Heart right ventricle (tissue), 16 donors: ENCODE results near the gene NPR3. TPM values are rescaled to one million over a fixed set of nuclear protein-coding genes. Genes with fewer than 3 reads are reported as not detected.
A peak's percentile ranks its signal among the peaks of the same experiment; 100 is the strongest.

Experiments used
- ATAC-seq, 8 donors: fragments of 200-7000 bp; cut with Tn5 transposase; one replicate each; pipeline ENCODE4 v1.9.1; 2020; ENCODE audit warnings: mild to moderate bottlenecking in 8 of 8, moderate library complexity in 8 of 8, moderate number of reproducible peaks in 1 of 8
- DNase-seq, 2 donors: peaks; one replicate each; pipeline ENCODE4 v3.0.0-alpha.2; 2020
- H3K27ac ChIP-seq, 10 donors: fragments of 200-600 bp; sonication (generic) in 2 of 10; one replicate each; pipeline versions ENCODE4 v1.5.0 to v1.8.0; 2020 to 2022; ENCODE audit warnings: mild to moderate bottlenecking in 3 of 10
- H3K27me3 ChIP-seq, 7 donors: fragments of 200-600 bp; one replicate each; pipeline ENCODE4 v1.8.0; 2021 to 2022; ENCODE audit warnings: mild to moderate bottlenecking in 2 of 7
- H3K36me3 ChIP-seq, 9 donors: fragments of 200-600 bp; sonication (generic) in 1 of 9; one replicate each; pipeline versions ENCODE4 v1.5.0 to v1.8.0; 2020 to 2022; ENCODE audit warnings: mild to moderate bottlenecking in 2 of 9
- H3K4me1 ChIP-seq, 9 donors: fragments of 200-600 bp; sonication (generic) in 1 of 9; one replicate each; pipeline versions ENCODE4 v1.5.0 to v1.8.0; 2020 to 2022; ENCODE audit warnings: mild to moderate bottlenecking in 4 of 9
- H3K4me3 ChIP-seq, 10 donors: fragments of 200-600 bp; sonication (generic) in 2 of 10; one replicate each; pipeline versions ENCODE4 v1.5.0 to v1.8.0; 2020 to 2022; ENCODE audit warnings: mild to moderate bottlenecking in 7 of 10, moderate library complexity in 2 of 10
- H3K9me3 ChIP-seq, 11 donors: fragments of 200-600 bp in 10 of 11; sonication (generic) in 2 of 11; one replicate each; pipeline versions ENCODE4 v1.5.0 to v1.8.0; 2013 to 2022; ENCODE audit warnings: mild to moderate bottlenecking in 2 of 11, control low read depth in 1 of 11, moderate library complexity in 1 of 11
- WGBS, 2 donors: extraction: QIAGEN DNeasy Blood & Tissue Kit; methylation state at CpG; one replicate each; pipeline ENCODE4 v1.1.7; 2013; ENCODE audit warnings: inconsistent platforms in 1 of 2; 5-methylcytosine and 5-hydroxymethylcytosine counted together
- intact Hi-C, 10 donors: fragments of 100-400 bp; cut with DNase I; formaldehyde crosslinking; loops; one replicate each; pipeline versions ENCODE4 v1.11.1 to v1.14.2; 2022
- polyA plus RNA-seq, 2 donors: library from polyadenylated mRNA; stranded (reverse); fragments of 200-250 nt; gene quantifications; one replicate each; pipeline ENCODE4 v1.2.3, GENCODE V29; 2013
- total RNA-seq, 10 donors: library from RNA; stranded (reverse); fragmentation: NEBNext Ultra II Directional in 3 of 10; extraction: Animal tissue kit (Norgen Biotek cat#: 25700) in 3 of 10; gene quantifications; one replicate each; pipeline versions ENCODE4 v1.2.1 to v1.2.4, GENCODE V29; 2021 to 2023
- TF ChIP-seq, protein P1 (sequence below), 9 donors: fragments of 200-600 bp; sonication (generic) in 2 of 9; IDR thresholded peaks; one replicate each; pipeline versions ENCODE4 v1.5.0 to v1.8.0; 2021 to 2022; ENCODE audit warnings: antibody characterized with exemption in 9 of 9, mild to moderate bottlenecking in 5 of 9, moderate library complexity in 1 of 9
- donor health status: Arrhythmogenic right ventricular cardiomyopathy.
- donor health status: ischemic (EF 13 %, LVEDD 7.1; RV severe dilation, severe dysfunction).
- donor health status: healthy with polysubstance abuse.
- donor health status: DM: no; HTN: yes; CAD: no.
- donor health status: DM: no; HTN: no; CAD: no.
- donor health status: ischemic (EF 25% LVEDD 6.9; RV normal size, moderate dysfunction).
- donor health status: ischemic (EF 25% LVEDD 5.7; RV mildly dilated, moderate dysfunction).
- donor health status: healthy.
- donor health status: DM: yes; HTN: yes; CAD: no.
- donor health status: Ischemic cardiomyopathy.
- donor health status: ischemic (EF 35%, LVEDD 5.7; RV mildly dilated, moderate dysfunction).
- donor health status: nonischemic (EF 11% LVEDD 7.7; RV severe dilation, severe dysfunction).
- donor health status: DM: yes; HTN: yes; CAD: no.
- donor health status: PGD.
- donor health status: ischemic (EF 29% LVEDD 5.4; RV normal size, mild dysfunction).
- donor health status: nonischemic (EF 23%, LVEDD 6.1; RV moderate dilation, normal function).

The NPR3 gene
- total and polyA plus RNA-seq, 12 donors, result 6.0 to 135 (median 32.3) TPM

- Histone ChIP-seq H3K9me3 (peaks cover 0 to 8% (median 0%) of the 10 kb centered on the region in 11 donors), H3K4me3 (no peak overlapping the region), H3K27ac (no peak overlapping the region), H3K27me3 (no peaks in the 10 kb centered on the region), H3K36me3 (no peaks in the 10 kb centered on the region), H3K4me1 (peaks cover 0 to 5% (median 0%) of the 10 kb centered on the region in 9 donors)
- intact Hi-C loops, result no loop called here
- 76 to 83% methylated on average over 4 of the region's 4 CpGs for WGBS, 2 donors
- TF ChIP-seq, protein P1, sequence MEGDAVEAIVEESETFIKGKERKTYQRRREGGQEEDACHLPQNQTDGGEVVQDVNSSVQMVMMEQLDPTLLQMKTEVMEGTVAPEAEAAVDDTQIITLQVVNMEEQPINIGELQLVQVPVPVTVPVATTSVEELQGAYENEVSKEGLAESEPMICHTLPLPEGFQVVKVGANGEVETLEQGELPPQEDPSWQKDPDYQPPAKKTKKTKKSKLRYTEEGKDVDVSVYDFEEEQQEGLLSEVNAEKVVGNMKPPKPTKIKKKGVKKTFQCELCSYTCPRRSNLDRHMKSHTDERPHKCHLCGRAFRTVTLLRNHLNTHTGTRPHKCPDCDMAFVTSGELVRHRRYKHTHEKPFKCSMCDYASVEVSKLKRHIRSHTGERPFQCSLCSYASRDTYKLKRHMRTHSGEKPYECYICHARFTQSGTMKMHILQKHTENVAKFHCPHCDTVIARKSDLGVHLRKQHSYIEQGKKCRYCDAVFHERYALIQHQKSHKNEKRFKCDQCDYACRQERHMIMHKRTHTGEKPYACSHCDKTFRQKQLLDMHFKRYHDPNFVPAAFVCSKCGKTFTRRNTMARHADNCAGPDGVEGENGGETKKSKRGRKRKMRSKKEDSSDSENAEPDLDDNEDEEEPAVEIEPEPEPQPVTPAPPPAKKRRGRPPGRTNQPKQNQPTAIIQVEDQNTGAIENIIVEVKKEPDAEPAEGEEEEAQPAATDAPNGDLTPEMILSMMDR (IDR thresholded peaks at IDR 0.05), result no peak
- no peak for ATAC-seq
- DNase-seq, result no peak
Observed at GRCh38 chr5:32765266-32765665, 54.1 kb downstream of the NPR3 start.

GRCh38 chr5:32767948-32768467 lies 56.9 kb downstream of the NPR3 start:
- H3K9me3 ChIP-seq, result peaks cover 0 to 4% (median 0%) of the 10 kb centered on the region in 11 donors
- no peak overlapping the region for H3K4me3 ChIP-seq
- DNase-seq, result no peak
- ATAC-seq, result peak in 3 of 8 donors; percentile 39 to 71 (median 50)
- H3K27me3 ChIP-seq, result no peaks in the 10 kb centered on the region
- TF ChIP-seq, protein P1 (IDR thresholded peaks at IDR 0.05), result no peak
- H3K36me3 ChIP-seq, result no peaks in the 10 kb centered on the region
- WGBS, 2 donors, result 68 to 77% methylated on average over 8 of the region's 8 CpGs
- intact Hi-C loops, result no loop called here
- H3K27ac ChIP-seq, result no peak overlapping the region
- H3K4me1 ChIP-seq, result peaks cover 0 to 12% (median 0%) of the 10 kb centered on the region in 9 donors

DNA sequence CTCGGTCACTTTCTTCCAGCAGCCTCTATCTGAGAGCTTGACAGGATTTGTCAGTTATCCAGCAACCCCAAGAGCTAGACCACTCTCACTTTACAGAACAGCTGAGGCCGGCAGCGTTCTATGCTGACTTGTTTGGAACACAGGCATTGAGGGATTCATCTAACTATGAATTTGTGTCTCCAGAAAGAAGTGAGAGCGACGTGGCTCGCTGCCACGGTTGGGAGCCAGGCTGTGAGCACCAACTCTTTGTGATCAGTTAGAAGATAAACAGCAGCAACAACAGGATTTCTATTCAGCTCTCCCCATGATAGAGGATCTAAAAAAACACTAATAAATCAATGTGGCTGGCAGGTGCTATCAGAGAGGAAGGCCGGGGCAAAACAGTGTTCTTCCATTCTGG lies 58.6 kb downstream of the NPR3 start:
- H3K36me3 ChIP-seq, result peaks cover 0 to 1% (median 0%) of the 10 kb centered on the region in 9 donors
- H3K27ac ChIP-seq, result no peak overlapping the region
- no peaks in the 10 kb centered on the region for H3K27me3 ChIP-seq
- ATAC-seq (no peak), DNase-seq (no peak)
- WGBS, 2 donors, result 79 to 89% methylated on average over 8 of the region's 8 CpGs
- TF ChIP-seq, protein P1 (IDR thresholded peaks at IDR 0.05), result no peak
- intact Hi-C loops, result no loop called here
- no peak overlapping the region for H3K4me3 ChIP-seq
- no peaks in the 10 kb centered on the region for H3K9me3 ChIP-seq
- H3K4me1 ChIP-seq, result peaks cover 0 to 14% (median 0%) of the 10 kb centered on the region in 9 donors

DNA sequence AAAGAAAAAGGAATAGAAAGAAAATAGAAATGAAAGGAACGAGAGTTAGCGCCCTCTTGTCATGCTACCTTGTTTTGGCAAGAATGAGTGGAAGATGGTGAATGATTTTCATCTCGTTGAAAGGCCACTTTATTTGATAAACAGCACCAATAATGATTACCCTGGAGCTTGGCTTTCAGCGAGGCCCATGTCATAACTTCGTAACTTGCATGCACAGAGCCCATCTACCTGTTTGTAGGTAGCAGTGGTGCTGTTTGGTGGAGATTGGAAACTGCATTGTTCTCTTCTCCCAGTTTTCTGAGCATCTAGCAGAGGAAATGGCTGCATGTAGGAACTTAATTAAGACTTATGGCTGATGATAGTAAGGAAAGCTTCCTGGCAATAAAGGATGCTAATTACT lies 59.3 kb downstream of the NPR3 start:
- TF ChIP-seq, protein P1 (IDR thresholded peaks at IDR 0.05), result no peak
- 91 to 92% methylated on average over 5 of the region's 5 CpGs for WGBS, 2 donors
- no peak for ATAC-seq

More for the DNA sequence above, 59.3 kb downstream of the NPR3 start:
- no peaks in the 10 kb centered on the region for H3K27me3 ChIP-seq
- no peaks in the 10 kb centered on the region for H3K9me3 ChIP-seq
- intact Hi-C loops, result no loop called here
- H3K36me3 ChIP-seq, result peaks cover 0 to 8% (median 0%) of the 10 kb centered on the region in 9 donors
- H3K4me3 ChIP-seq, result no peak overlapping the region
- no peak for DNase-seq
- H3K4me1 ChIP-seq, result peaks cover 0 to 14% (median 0%) of the 10 kb centered on the region in 9 donors
- H3K27ac ChIP-seq, result no peak overlapping the region
